ENCODE results near the gene ANKRD34B.
"Not testable (repeated sequence)": the region's sequence is repeated elsewhere in the genome, so short reads cannot be mapped to it uniquely, and the experiment has no call there.

The ANKRD34B gene

DNA sequence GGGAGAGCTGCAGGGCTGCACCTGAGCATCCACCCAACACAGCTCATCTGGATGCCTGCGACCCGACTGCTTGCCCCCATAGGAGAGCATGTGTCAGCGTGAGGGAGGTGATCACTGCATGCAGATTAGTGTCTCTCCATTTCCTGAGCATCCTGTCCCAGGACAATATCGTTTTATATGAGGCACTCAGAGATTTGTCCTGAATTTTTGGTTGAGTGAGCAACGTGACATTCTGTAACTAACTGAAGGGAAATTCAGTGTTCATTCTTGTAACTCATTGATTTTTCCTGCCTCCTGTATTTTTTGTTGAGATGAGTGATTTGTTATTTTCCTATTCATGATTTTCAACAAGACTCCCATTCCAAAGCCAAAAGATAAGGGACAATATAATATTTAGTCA is 20.7 kb upstream of the ANKRD34B start:
- H3K4me1 Mint-ChIP-seq (ENCODE audit: low read depth) = no peaks in the 10 kb centered on the region
- H3K4me3 Mint-ChIP-seq = no peak overlapping the region
- H3K27me3 Mint-ChIP-seq (ENCODE audit: low read depth) = peaks cover 16% of the 10 kb centered on the region
- H3K36me3 Mint-ChIP-seq (ENCODE audit: low read depth) = no peaks in the 10 kb centered on the region
- H3K27ac Mint-ChIP-seq = no peak overlapping the region
- no peaks in the 10 kb centered on the region for H3K9me3 Mint-ChIP-seq

DNA sequence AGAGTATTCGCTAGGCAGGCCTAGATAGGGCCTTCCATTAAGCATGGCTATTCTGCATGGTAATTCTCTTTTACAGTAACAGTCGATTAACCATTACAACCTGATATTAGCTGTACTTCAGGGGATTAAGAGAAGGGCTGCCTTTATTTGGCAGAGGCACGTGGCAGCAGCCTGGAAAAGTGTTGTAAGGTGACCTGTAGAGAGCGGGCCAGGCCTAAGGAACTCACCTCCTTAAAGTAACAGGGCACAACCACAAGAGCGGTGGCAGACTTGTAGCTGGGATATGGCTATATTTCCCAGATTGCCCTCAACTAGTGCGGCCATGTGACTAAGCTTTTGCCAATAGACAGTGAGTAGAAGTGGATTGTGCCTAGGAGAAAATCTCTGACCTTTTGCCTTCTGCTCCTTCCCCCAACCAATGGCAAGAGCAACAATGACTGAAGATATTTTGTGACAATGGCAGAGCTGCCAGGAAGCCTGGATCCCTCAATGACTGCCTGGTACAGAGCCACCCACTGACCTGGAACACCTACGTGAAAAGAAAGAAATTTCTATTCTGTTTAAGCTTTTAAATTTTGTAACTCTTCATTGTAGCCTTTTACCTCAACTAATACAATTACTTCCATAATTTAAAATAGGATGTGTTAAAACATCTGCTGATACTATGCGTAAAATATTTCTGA is 18.9 kb upstream of the ANKRD34B start:
- Mint-ChIP-seq H3K27me3 (ENCODE audit: low read depth) (peaks cover 16% of the 10 kb centered on the region), H3K4me1 (ENCODE audit: low read depth) (no peaks in the 10 kb centered on the region), H3K9me3 (no peaks in the 10 kb centered on the region), H3K27ac (no peak overlapping the region), H3K36me3 (ENCODE audit: low read depth) (no peaks in the 10 kb centered on the region), H3K4me3 (no peak overlapping the region)

DNA sequence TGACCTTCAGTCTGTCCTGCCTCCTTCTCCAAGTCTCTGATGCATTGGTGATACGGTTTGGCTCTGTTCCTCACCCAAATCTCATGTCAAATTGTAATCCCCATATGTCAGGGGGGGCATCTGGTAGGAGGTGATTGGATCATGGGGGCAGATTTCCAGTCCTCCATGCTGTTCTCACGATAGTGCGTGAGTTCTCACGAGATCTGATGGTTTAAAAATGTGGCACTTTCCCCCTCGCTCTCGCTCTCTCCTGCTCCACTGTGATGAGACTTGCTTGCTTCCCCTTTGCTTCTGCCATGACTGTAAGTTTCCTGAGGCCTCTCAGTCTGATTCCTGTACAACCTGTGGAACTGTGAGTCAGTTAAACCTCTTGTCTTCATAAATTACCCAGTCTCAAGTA is 14.7 kb upstream of the ANKRD34B start:
- no peaks in the 10 kb centered on the region for H3K9me3 Mint-ChIP-seq
- no peaks in the 10 kb centered on the region for H3K4me1 Mint-ChIP-seq (ENCODE audit: low read depth)
- H3K27ac Mint-ChIP-seq = no peak overlapping the region
- no peak overlapping the region for H3K4me3 Mint-ChIP-seq
- H3K36me3 Mint-ChIP-seq (ENCODE audit: low read depth) = no peaks in the 10 kb centered on the region
- H3K27me3 Mint-ChIP-seq (ENCODE audit: low read depth) = peaks cover 5% of the 10 kb centered on the region

DNA sequence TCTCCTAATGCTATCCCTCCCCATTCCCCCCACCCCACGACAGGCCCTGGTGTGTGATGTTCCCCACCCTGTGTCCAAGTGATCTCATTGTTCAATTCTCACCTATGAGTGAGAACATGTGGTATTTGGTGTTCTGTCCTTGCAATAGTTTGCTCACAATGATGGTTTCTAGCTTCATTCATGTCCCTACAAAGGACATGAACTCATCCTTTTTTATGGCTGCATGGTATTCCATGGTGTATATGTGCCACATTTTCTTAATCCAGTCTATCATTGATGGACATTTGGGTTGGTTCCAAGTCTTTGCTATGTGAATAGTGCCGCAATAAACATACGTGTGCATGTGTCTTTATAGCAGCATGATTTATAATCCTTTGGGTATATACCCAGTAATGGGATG is 10.2 kb upstream of the ANKRD34B start:
- H3K36me3 Mint-ChIP-seq (ENCODE audit: low read depth); H3K27ac Mint-ChIP-seq; H3K4me3 Mint-ChIP-seq; H3K4me1 Mint-ChIP-seq (ENCODE audit: low read depth); H3K9me3 Mint-ChIP-seq: not testable (repeated sequence)
- peaks cover 14% of the 10 kb centered on the region for H3K27me3 Mint-ChIP-seq (ENCODE audit: low read depth)

DNA sequence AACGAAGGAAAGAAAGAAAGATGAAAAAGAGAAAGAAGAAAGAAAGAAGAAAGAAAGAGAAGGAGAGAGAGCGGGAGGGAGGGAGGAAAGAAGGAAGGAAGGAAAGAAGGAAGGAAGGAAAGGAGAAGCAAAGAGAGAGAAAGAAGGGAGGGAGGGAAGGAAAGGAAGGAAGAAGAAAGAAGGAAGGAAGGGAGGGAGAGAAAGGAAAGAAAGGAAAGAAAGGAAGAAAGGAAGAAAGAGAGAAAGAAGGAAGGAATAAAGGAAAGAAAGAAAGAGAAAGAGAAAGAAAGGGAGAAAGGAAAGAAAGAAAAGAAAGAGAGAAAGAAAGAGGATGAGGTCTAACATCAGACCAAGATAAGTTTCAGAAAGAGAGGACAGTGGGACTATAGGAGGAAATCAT is 9.0 kb upstream of the ANKRD34B start:
- no peaks in the 10 kb centered on the region for H3K36me3 Mint-ChIP-seq (ENCODE audit: low read depth)
- peaks cover 25% of the 10 kb centered on the region for H3K27me3 Mint-ChIP-seq (ENCODE audit: low read depth)
- H3K4me1 Mint-ChIP-seq (ENCODE audit: low read depth) = no peaks in the 10 kb centered on the region
- H3K4me3 Mint-ChIP-seq = no peak overlapping the region
- H3K27ac Mint-ChIP-seq = peak overlapping the region; percentile 2
- no peaks in the 10 kb centered on the region for H3K9me3 Mint-ChIP-seq

DNA sequence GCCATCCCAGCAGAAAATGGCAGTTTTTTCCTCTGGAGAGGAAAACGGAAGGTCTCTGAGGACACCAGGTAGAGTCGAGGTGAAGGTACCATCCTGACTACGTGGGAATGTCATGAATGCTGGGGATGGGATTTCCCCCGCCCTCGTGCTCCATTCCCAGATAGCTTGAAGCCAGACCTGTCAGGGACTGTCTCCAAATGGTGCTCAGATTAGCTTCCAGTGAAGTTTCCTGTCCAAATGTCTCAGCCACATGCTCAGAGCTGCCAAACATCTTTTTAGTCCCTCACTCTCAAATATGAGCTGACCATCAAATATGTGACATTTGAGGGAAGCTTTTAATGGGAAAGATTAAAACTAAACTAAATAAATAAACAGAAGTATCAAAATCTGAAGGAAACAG is 7.6 kb upstream of the ANKRD34B start:
- no peaks in the 10 kb centered on the region for H3K4me1 Mint-ChIP-seq (ENCODE audit: low read depth)
- H3K4me3 Mint-ChIP-seq = no peak overlapping the region
- no peaks in the 10 kb centered on the region for H3K36me3 Mint-ChIP-seq (ENCODE audit: low read depth)
- no peak overlapping the region for H3K27ac Mint-ChIP-seq
- peaks cover 35% of the 10 kb centered on the region for H3K27me3 Mint-ChIP-seq (ENCODE audit: low read depth)
- H3K9me3 Mint-ChIP-seq = no peaks in the 10 kb centered on the region

DNA sequence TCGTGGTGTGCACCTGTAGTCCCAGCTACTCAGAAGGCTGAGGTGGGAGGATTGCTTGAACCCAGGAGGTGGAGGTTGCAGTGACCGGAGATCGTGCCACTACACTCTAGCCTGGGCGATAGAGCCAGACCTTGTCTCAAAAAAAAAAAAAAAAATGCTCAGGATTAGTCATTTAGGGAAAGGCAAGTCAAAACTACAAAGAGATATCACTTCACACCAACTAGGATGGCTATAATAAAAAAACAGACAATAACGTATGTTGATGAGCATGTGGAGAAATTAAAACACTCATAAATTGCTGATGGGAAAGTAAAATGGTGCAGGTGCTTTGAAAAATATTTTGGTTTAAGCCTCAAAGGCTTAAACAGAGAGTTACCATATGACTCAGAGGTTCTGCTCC is 6.3 kb upstream of the ANKRD34B start:
- Mint-ChIP-seq H3K4me3 (no peak overlapping the region), H3K9me3 (no peaks in the 10 kb centered on the region), H3K36me3 (ENCODE audit: low read depth) (no peaks in the 10 kb centered on the region), H3K27ac (no peak overlapping the region), H3K4me1 (ENCODE audit: low read depth) (no peaks in the 10 kb centered on the region), H3K27me3 (ENCODE audit: low read depth) (peaks cover 48% of the 10 kb centered on the region)

DNA sequence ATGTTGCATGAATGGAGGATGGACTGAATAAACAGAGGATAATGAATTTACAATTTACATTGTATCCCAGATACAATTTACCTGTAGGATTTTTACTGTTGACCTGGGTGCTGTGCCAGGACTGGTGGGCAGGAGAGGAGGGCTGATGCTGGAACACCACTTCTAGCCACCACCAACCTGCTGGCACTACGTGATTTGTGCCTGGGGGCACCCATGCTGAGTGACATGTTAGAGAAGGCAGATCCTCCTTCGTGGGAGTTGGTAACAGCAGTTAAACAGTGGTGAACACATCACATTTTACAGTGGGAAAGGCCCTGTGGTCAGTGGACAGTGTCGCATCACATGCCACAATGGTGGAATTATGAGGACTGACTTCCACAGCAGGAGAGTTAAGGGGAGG is 3.0 kb upstream of the ANKRD34B start:
- Mint-ChIP-seq H3K4me1 (ENCODE audit: low read depth) (no peaks in the 10 kb centered on the region), H3K27ac (no peak overlapping the region), H3K9me3 (no peaks in the 10 kb centered on the region), H3K4me3 (no peak overlapping the region), H3K27me3 (ENCODE audit: low read depth) (peaks cover 62% of the 10 kb centered on the region), H3K36me3 (ENCODE audit: low read depth) (no peaks in the 10 kb centered on the region)

DNA sequence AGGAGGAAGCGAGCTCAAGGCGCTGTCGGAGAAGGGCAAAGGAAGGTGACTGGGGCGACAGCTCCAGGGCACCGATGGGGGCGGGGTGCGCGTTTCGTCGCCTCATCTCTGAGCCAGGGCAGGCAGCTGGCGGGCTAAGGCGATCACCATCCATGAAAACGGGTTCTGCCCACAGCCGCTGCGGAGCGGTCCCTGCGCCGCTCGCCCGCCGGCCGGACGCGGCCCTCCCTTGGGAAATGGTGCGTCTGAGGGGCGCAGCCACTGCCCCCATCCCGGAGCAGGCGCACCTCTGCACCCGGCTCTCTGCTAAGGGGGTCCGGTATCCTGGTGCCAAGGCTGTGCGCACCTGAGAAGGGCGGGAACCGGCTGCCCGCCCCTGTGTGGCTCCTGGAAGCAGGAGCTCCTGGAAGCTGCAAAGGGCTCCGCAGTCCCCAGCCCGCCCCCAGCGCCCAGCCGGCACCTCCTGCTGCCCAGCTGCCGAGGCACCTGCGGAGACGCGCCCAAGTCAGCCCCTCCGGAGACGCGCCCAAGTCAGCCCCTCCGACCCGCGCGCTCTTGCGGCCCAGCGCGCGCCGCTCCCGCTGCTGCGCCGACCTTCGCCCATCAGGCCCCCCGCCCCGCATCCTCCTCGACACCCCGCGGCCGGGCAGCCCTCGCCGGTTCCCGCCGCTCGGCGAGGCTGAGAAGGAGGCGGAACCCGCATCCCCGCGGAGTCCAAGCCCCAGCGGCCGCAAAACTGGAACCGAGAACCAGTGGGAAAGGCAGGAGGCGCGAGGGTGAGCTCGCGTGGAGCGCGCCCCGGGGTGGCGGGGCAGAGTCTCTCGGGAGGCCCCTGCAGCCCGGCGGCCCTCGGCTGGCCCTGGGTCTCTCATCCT is 757 bp downstream of the ANKRD34B start:
- Mint-ChIP-seq H3K27ac (no peak overlapping the region), H3K4me3 (no peak overlapping the region), H3K9me3 (no peaks in the 10 kb centered on the region), H3K27me3 (ENCODE audit: low read depth) (peaks cover 69% of the 10 kb centered on the region), H3K36me3 (ENCODE audit: low read depth) (no peaks in the 10 kb centered on the region), H3K4me1 (ENCODE audit: low read depth) (no peaks in the 10 kb centered on the region)

DNA sequence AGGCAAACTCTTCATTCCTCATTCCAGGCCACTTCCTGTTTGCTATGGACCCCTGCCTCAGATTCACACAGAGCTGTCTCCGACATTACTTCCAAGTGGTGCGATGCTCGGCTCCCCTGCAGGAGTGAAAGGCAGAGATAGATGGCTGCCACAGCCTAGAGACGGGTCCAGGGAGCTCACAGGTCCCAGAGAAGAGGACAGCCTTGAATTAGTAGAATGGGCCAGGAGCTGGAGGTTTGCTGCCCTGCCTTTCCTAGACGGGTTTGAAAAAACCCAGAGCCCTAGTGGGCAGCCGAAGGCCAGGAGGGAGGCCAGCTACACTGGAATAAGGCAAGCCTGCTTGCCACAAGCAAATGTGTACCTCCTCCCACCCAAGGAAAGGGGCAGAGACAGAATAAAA is 1.8 kb downstream of the ANKRD34B start:
- Mint-ChIP-seq H3K9me3 (no peaks in the 10 kb centered on the region), H3K27me3 (ENCODE audit: low read depth) (peaks cover 62% of the 10 kb centered on the region), H3K4me1 (ENCODE audit: low read depth) (no peaks in the 10 kb centered on the region), H3K36me3 (ENCODE audit: low read depth) (no peaks in the 10 kb centered on the region), H3K4me3 (no peak overlapping the region), H3K27ac (no peak overlapping the region)

DNA sequence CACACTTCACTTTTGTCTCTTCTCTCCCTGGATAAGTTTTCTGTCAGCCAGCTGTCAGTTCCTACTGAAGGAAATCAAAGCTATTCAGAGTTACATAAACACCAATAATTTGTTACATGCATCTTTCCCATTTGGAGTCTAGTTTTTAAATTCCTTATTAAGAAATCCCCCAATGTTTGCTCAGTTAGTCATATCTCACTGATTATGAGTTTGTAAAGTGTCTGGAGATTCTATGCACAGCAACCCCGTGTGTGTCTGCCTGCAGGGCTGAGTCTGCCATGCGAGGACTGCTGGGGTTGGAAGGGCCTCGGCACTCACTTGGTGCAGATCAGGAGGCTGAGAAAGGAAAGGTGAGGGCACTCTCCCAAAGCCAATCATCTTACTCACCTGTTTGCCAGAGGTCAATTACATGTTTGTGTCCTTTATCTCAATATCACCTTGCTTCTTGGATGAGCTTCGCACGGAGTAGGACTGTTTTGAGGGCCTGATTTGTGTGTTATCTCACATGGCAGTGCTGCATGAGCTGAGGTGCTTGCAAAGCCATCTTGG is 3.3 kb downstream of the ANKRD34B start:
- no peaks in the 10 kb centered on the region for H3K9me3 Mint-ChIP-seq
- peaks cover 55% of the 10 kb centered on the region for H3K27me3 Mint-ChIP-seq (ENCODE audit: low read depth)
- no peaks in the 10 kb centered on the region for H3K36me3 Mint-ChIP-seq (ENCODE audit: low read depth)
- no peak overlapping the region for H3K27ac Mint-ChIP-seq
- no peaks in the 10 kb centered on the region for H3K4me1 Mint-ChIP-seq (ENCODE audit: low read depth)
- no peak overlapping the region for H3K4me3 Mint-ChIP-seq

DNA sequence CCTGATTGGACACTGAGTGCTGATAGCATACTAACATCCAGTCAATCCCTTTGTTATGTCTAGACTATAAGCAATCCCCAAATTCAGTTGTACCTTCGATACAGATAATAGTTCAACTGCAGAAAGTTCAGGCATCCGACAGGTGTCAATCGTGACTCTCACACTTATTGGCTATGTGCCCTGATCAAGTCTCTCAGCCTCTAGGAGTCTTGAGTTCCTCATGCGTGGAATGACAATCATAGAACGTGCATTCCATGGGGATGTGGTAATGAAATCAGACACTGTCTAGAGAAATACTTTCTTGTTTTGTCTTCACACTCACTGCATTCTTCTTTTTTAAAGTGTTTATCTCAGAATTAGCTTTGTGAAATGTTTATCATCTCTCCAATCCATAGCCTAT is 4.8 kb downstream of the ANKRD34B start:
- Mint-ChIP-seq H3K27me3 (ENCODE audit: low read depth) (peaks cover 50% of the 10 kb centered on the region), H3K4me1 (ENCODE audit: low read depth) (no peaks in the 10 kb centered on the region), H3K36me3 (ENCODE audit: low read depth) (no peaks in the 10 kb centered on the region), H3K9me3 (no peaks in the 10 kb centered on the region), H3K27ac (no peak overlapping the region), H3K4me3 (no peak overlapping the region)

DNA sequence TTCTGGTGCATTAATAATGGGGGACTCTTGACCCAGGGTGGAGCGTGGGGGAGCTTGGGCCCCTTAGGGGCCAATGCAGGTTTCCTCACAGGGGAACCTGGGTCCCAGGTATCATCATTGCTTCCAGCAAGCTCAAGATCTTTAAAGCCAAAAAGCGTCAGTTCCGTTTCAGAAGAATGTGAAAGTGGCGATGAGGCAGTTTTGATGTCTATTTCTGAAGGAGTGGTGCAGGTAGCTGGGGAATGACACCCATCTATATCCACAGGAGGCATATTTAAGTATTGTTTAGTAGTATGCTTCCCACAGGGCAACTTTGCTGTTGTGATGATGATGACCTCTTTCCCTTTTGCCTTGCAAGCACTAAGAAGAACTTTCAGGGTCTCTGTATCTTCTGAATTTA is 10.8 kb downstream of the ANKRD34B start:
- Mint-ChIP-seq H3K27ac (no peak overlapping the region), H3K27me3 (ENCODE audit: low read depth) (peaks cover 33% of the 10 kb centered on the region), H3K4me3 (no peak overlapping the region), H3K9me3 (no peaks in the 10 kb centered on the region), H3K36me3 (ENCODE audit: low read depth) (no peaks in the 10 kb centered on the region), H3K4me1 (ENCODE audit: low read depth) (no peaks in the 10 kb centered on the region)

DNA sequence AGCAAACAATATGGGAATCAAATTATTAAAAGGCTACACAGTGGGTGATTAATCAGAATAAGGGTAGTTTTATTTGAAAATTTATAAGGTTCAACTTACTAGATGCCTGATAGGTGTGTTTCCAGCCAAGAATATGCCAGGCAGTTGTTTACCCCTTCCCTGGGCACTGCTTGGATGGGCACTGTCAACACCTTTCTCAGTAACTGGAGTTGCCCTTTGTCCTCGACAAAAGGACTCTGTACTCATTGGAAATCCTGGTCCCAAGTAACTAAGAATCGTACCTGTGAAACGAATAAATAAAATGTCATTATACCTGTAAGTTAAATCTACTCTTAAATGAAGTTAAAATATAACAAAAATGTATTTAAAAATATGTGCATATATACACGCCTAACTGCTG is 15.0 kb downstream of the ANKRD34B start:
- Mint-ChIP-seq H3K27me3 (ENCODE audit: low read depth) (peaks cover 20% of the 10 kb centered on the region), H3K4me1 (ENCODE audit: low read depth) (no peaks in the 10 kb centered on the region), H3K36me3 (ENCODE audit: low read depth) (no peaks in the 10 kb centered on the region), H3K9me3 (no peaks in the 10 kb centered on the region), H3K27ac (no peak overlapping the region), H3K4me3 (no peak overlapping the region)

DNA sequence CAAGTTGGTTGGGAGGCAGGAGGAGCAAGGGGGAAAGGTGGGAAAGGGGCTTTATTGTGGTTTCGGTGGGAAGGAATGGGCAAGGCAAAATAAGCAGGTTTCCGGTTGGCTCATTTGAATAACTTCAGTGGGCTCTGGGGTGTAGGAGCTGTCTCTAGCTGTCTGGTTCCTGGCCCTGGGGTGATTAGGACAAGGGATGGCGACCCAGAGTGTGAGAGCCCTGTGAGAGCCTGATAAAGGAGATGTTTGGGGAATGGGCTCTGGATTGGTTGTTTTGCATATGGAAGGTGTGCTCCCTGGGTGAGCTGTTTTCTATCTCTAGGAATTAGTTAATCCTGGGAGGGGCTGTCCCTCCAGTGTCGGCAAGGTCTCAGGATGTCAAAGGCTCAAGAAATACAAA is 15.4 kb downstream of the ANKRD34B start:
- no peaks in the 10 kb centered on the region for H3K36me3 Mint-ChIP-seq (ENCODE audit: low read depth)
- H3K4me1 Mint-ChIP-seq (ENCODE audit: low read depth) = no peaks in the 10 kb centered on the region
- H3K27ac Mint-ChIP-seq = no peak overlapping the region
- no peaks in the 10 kb centered on the region for H3K9me3 Mint-ChIP-seq
- no peak overlapping the region for H3K4me3 Mint-ChIP-seq
- peaks cover 20% of the 10 kb centered on the region for H3K27me3 Mint-ChIP-seq (ENCODE audit: low read depth)
